Mesothelial cell of epicardium (in vitro differentiated cells): Measurements from ENCODE around the gene SLC6A18. TPM values are rescaled to one million over a fixed set of nuclear protein-coding genes. Genes with fewer than 3 reads are reported as not detected.

Experiments
- DNase-seq, 2 experiments: peaks; one replicate each; pipeline ENCODE4 v3.0.0; 2021; ENCODE audit warnings: low spot score in 2 of 2; ENCODE audit not compliant: unreplicated experiment in 2 of 2
- H3K27ac Mint-ChIP-seq: 2 replicates; pipeline ENCODE4 v1.8.0; 2021; ENCODE audit warnings: mixed read lengths
- H3K27me3 Mint-ChIP-seq: 2 replicates; pipeline ENCODE4 v1.8.0; 2021; ENCODE audit warnings: low read depth, mixed read lengths
- H3K36me3 Mint-ChIP-seq: 2 replicates; pipeline ENCODE4 v1.8.0; 2021; ENCODE audit warnings: mixed read lengths
- H3K4me1 Mint-ChIP-seq: 2 replicates; pipeline ENCODE4 v1.8.0; 2021; ENCODE audit warnings: mixed read lengths
- H3K4me3 Mint-ChIP-seq: 2 replicates; pipeline ENCODE4 v1.8.0; 2021; ENCODE audit warnings: mild to moderate bottlenecking, moderate library complexity, mixed read lengths
- H3K9me3 Mint-ChIP-seq: 2 replicates; pipeline ENCODE4 v1.8.0; 2021; ENCODE audit warnings: mixed read lengths
- CTCF ChIP-seq: fragments of 200-600 bp; sonication (generic); IDR thresholded peaks from one replicate; pipeline ENCODE4 v1.5.0; 2021; ENCODE audit warnings: antibody characterized with exemption; ENCODE audit not compliant: unreplicated experiment
- total RNA-seq: library from RNA; stranded (reverse); gene quantifications from 3 replicates; pipeline ENCODE4 v1.2.1, GENCODE V29; 2021

Gene SLC6A18
- total RNA-seq, 1 donor from 2014 or later: not detected

GRCh38 chr5:1213508-1214162 lies 11.5 kb upstream of the SLC6A18 start:
- no peaks in the 10 kb centered on the region for H3K36me3 Mint-ChIP-seq
- DNase-seq: no peak
- no peak for TF ChIP-seq CTCF
- no peak overlapping the region for H3K4me3 Mint-ChIP-seq
- peaks cover 13% of the 10 kb centered on the region for H3K27me3 Mint-ChIP-seq
- peaks cover 4% of the 10 kb centered on the region for H3K9me3 Mint-ChIP-seq
- no peaks in the 10 kb centered on the region for H3K4me1 Mint-ChIP-seq
- no peak overlapping the region for H3K27ac Mint-ChIP-seq

GRCh38 chr5:1214163-1214935 lies 10.8 kb upstream of the SLC6A18 start:
- Mint-ChIP-seq H3K9me3 (peaks cover 4% of the 10 kb centered on the region), H3K27me3 (peaks cover 16% of the 10 kb centered on the region), H3K4me1 (no peaks in the 10 kb centered on the region), H3K4me3 (no peak overlapping the region), H3K36me3 (no peaks in the 10 kb centered on the region), H3K27ac (no peak overlapping the region)
- DNase-seq: no peak
- TF ChIP-seq CTCF: no peak

- H3K4me3 Mint-ChIP-seq: no peak overlapping the region
- no peak overlapping the region for H3K27ac Mint-ChIP-seq
- H3K9me3 Mint-ChIP-seq: peaks cover 4% of the 10 kb centered on the region
- no peak for DNase-seq
- no peaks in the 10 kb centered on the region for H3K36me3 Mint-ChIP-seq
- no peaks in the 10 kb centered on the region for H3K4me1 Mint-ChIP-seq
- no peak for TF ChIP-seq CTCF
- peaks cover 19% of the 10 kb centered on the region for H3K27me3 Mint-ChIP-seq
Measured at GRCh38 chr5:1214936-1215220, 10.3 kb upstream of the SLC6A18 start.

GRCh38 chr5:1215320-1216096 lies 9.7 kb upstream of the SLC6A18 start:
- Mint-ChIP-seq H3K36me3 (no peaks in the 10 kb centered on the region), H3K4me3 (no peak overlapping the region), H3K27me3 (peaks cover 16% of the 10 kb centered on the region), H3K4me1 (no peaks in the 10 kb centered on the region), H3K9me3 (peaks cover 4% of the 10 kb centered on the region), H3K27ac (no peak overlapping the region)
- no peak for DNase-seq
- TF ChIP-seq CTCF: no peak

- H3K4me3 Mint-ChIP-seq: no peak overlapping the region
- H3K27me3 Mint-ChIP-seq: peaks cover 17% of the 10 kb centered on the region
- H3K36me3 Mint-ChIP-seq: no peaks in the 10 kb centered on the region
- no peak for TF ChIP-seq CTCF
- DNase-seq: no peak
- H3K4me1 Mint-ChIP-seq: no peaks in the 10 kb centered on the region
- no peak overlapping the region for H3K27ac Mint-ChIP-seq
- peaks cover 4% of the 10 kb centered on the region for H3K9me3 Mint-ChIP-seq
Measured at GRCh38 chr5:1216211-1216917, 8.8 kb upstream of the SLC6A18 start.
